GM23338 (cell line): ENCODE measurements around the gene PRAMEF17. TPM values are rescaled to one million over a fixed set of nuclear protein-coding genes. Genes with fewer than 3 reads are reported as not detected.

ENCODE experiments used
- ATAC-seq: fragments of 200-7000 bp; cut with Tn5 transposase; 3 replicates; pipeline ENCODE4 v1.9.1; 2020
- DNase-seq: peaks from one replicate; pipeline ENCODE4 v3.0.0-alpha.2; 2015; ENCODE audit warnings: low spot score
- H2AFZ ChIP-seq: fragments of 200-600 bp; sonication (generic); 2 replicates; pipeline ENCODE4 v1.8.0; 2016; ENCODE audit warnings: antibody characterized with exemption, mild to moderate bottlenecking, moderate library complexity
- H3F3A ChIP-seq: fragments of 200-600 bp; sonication (generic); replicated peaks from 2 replicates; pipeline ENCODE4 v1.8.0; 2017; ENCODE audit warnings: antibody characterized with exemption, mixed run types, low read depth
- H3K27ac ChIP-seq: fragments of 200-600 bp; sonication (generic); 2 replicates; pipeline ENCODE4 v1.6.1; 2016; ENCODE audit warnings: low read depth
- H3K27me3 ChIP-seq: fragments of 200-600 bp; sonication (generic); 2 replicates; pipeline ENCODE4 v1.8.0; 2016; ENCODE audit warnings: mild to moderate bottlenecking, mixed run types, moderate library complexity; ENCODE audit not compliant: insufficient read depth
- H3K36me3 ChIP-seq: fragments of 200-600 bp; sonication (generic); 2 replicates; pipeline ENCODE4 v1.8.0; 2016; ENCODE audit warnings: mild to moderate bottlenecking; ENCODE audit not compliant: insufficient read depth
- H3K4me1 ChIP-seq: fragments of 200-600 bp; sonication (generic); 2 replicates; pipeline ENCODE4 v1.8.0; 2016; ENCODE audit warnings: mild to moderate bottlenecking, moderate library complexity; ENCODE audit not compliant: insufficient read depth
- H3K4me2 ChIP-seq: fragments of 200-600 bp; sonication (generic); 2 replicates; pipeline ENCODE4 v1.7.1; 2017; ENCODE audit warnings: mixed run types
- H3K4me3 ChIP-seq: fragments of 200-600 bp; sonication (generic); 2 replicates; pipeline ENCODE4 v1.6.1; 2016; ENCODE audit warnings: mixed run types
- H3K79me2 ChIP-seq: fragments of 200-600 bp; sonication (generic); replicated peaks from 2 replicates; pipeline ENCODE4 v1.8.0; 2017; ENCODE audit warnings: mild to moderate bottlenecking; ENCODE audit not compliant: insufficient read depth
- H3K9me2 ChIP-seq: fragments of 200-600 bp; sonication (generic); 2 replicates; pipeline ENCODE4 v1.8.0; 2017; ENCODE audit not compliant: insufficient read depth
- H4K20me1 ChIP-seq: fragments of 200-600 bp; sonication (generic); replicated peaks from 2 replicates; pipeline ENCODE4 v1.8.0; 2017; ENCODE audit warnings: mild to moderate bottlenecking; ENCODE audit not compliant: insufficient read depth
- H3K27ac Mint-ChIP-seq: 2 replicates; pipeline ENCODE4 v1.8.0; 2020; ENCODE audit warnings: inconsistent platforms, mild to moderate bottlenecking, moderate library complexity, mixed read lengths
- H3K27me3 Mint-ChIP-seq: 3 replicates; pipeline ENCODE4 v1.8.0; 2022; ENCODE audit warnings: low read depth, mild to moderate bottlenecking, moderate library complexity, mixed read lengths, inconsistent platforms; ENCODE audit not compliant: insufficient read depth, poor library complexity
- H3K36me3 Mint-ChIP-seq: 3 replicates; pipeline ENCODE4 v1.8.0; 2021; ENCODE audit warnings: low read depth, mild to moderate bottlenecking, inconsistent platforms, moderate library complexity, mixed read lengths
- H3K4me1 Mint-ChIP-seq: 3 replicates; pipeline ENCODE4 v1.8.0; 2020; ENCODE audit warnings: mild to moderate bottlenecking, inconsistent platforms, mixed read lengths
- H3K4me3 Mint-ChIP-seq: 3 replicates; pipeline ENCODE4 v1.8.0; 2021; ENCODE audit warnings: moderate library complexity, mild to moderate bottlenecking, inconsistent platforms, mixed read lengths
- H3K9me3 Mint-ChIP-seq: 3 replicates; pipeline ENCODE4 v1.8.0; 2020; ENCODE audit warnings: moderate library complexity, mild to moderate bottlenecking, inconsistent platforms, mixed read lengths
- CREB1 ChIP-seq: fragments of 250-450 bp; sonication (Bioruptor Pico); IDR thresholded peaks from 2 replicates; pipeline ENCODE4 v1.5.0; 2020; ENCODE audit warnings: low read depth, mild to moderate bottlenecking, moderate library complexity
- EZH2 ChIP-seq: fragments of 200-600 bp; sonication (generic); IDR thresholded peaks from one replicate; pipeline ENCODE4 v1.8.0; 2017; ENCODE audit warnings: antibody characterized with exemption, mild to moderate bottlenecking, low read depth; ENCODE audit not compliant: unreplicated experiment
- EZH2phosphoT487 ChIP-seq: fragments of 200-600 bp; sonication (generic); IDR thresholded peaks from one replicate; pipeline ENCODE4 v1.8.1; 2018; ENCODE audit warnings: antibody characterized with exemption; ENCODE audit not compliant: unreplicated experiment
- JUNB ChIP-seq: IDR thresholded peaks from one replicate; pipeline ENCODE4 v1.6.1; 2016; ENCODE audit warnings: antibody characterized with exemption; ENCODE audit not compliant: unreplicated experiment
- NANOG ChIP-seq: IDR thresholded peaks from 2 replicates; pipeline ENCODE4 v1.6.1; 2016; ENCODE audit warnings: antibody characterized with exemption, borderline replicate concordance
- POLR2AphosphoS5 ChIP-seq: IDR thresholded peaks from 2 replicates; pipeline ENCODE4 v1.6.1; 2016; ENCODE audit warnings: antibody characterized with exemption, low read depth
- STAT1 ChIP-seq: IDR thresholded peaks from one replicate; pipeline ENCODE4 v1.6.1; 2016; ENCODE audit warnings: antibody characterized with exemption; ENCODE audit not compliant: unreplicated experiment
- ZNF114 ChIP-seq: fragments of 250-450 bp; sonication (Bioruptor Pico); IDR thresholded peaks from 2 replicates; pipeline ENCODE4 v1.5.0; 2020; ENCODE audit warnings: mild to moderate bottlenecking, moderate library complexity
- ZNF331 ChIP-seq: fragments of 250-450 bp; sonication (Bioruptor Pico); IDR thresholded peaks from 2 replicates; pipeline ENCODE4 v1.5.0; 2020; ENCODE audit warnings: low read depth, mild to moderate bottlenecking, moderate library complexity
- polyA plus RNA-seq: library from polyadenylated mRNA; unstranded; fragments of >200 nt; fragmentation: Nextera tagmentation; extraction: Ambion mirVana; gene quantifications from 2 replicates; pipeline ENCODE4 v1.2.1, GENCODE V29; 2016
- total RNA-seq: library from RNA; depleted of rRNA; stranded (reverse); fragments of >200 nt; shearing (Covaris generic); gene quantifications from 2 replicates; pipeline ENCODE4 v1.2.3, GENCODE V29; 2014
- TF ChIP-seq, protein P1 (sequence below): fragments of 250-450 bp; sonication (Bioruptor Pico); IDR thresholded peaks from 2 replicates; pipeline ENCODE4 v1.5.0; 2020; ENCODE audit warnings: mild to moderate bottlenecking, moderate library complexity
- TF ChIP-seq, protein P2 (sequence below): IDR thresholded peaks from 2 replicates; pipeline ENCODE4 v1.6.1; 2016; ENCODE audit warnings: antibody characterized with exemption
- TF ChIP-seq, protein P3 (sequence below), 2 experiments: fragments of 200-600 bp in 1 of 2; sonication (generic) in 1 of 2; conservative IDR thresholded peaks; 2 replicates each; pipeline versions ENCODE4 v1.5.1 to v1.6.1; 2016 to 2017; ENCODE audit warnings: antibody characterized with exemption in 2 of 2, low read depth in 2 of 2, mild to moderate bottlenecking in 2 of 2, moderate library complexity in 1 of 2
- TF ChIP-seq, protein P4 (sequence below): IDR thresholded peaks from one replicate; pipeline ENCODE4 v1.6.1; 2018; ENCODE audit warnings: antibody characterized with exemption; ENCODE audit not compliant: unreplicated experiment

Gene PRAMEF17
- total and polyA plus RNA-seq, 2 experiments from 2014 or later, result not detected

DNA sequence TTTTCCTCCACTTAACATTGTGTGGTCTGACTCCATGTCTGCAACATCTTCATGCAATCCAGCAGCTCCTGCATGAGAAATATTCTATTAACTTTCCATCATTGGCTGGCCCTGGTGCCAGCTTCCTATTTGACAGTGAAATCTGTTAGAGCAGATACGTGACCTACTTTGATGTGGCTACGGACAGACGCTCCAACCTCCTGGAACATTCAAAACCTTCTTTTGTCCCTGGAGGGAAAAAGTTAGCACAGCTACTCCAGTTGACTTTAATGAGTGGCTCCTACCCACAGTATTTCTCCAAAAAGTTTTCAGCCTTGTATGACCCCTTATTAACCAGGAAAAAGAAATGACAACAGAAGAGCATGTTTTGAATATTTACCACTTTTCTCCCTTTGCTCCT is 42.8 kb downstream of the PRAMEF17 start:
- H3F3A ChIP-seq, result no peaks in the 10 kb centered on the region
- no peak overlapping the region for H3K4me2 ChIP-seq
- H3K79me2 ChIP-seq, result no peaks in the 10 kb centered on the region
- Mint-ChIP-seq H3K36me3 (peaks cover 37% of the 10 kb centered on the region), H3K27me3 (peaks cover 3% of the 10 kb centered on the region), H3K4me1 (no peaks in the 10 kb centered on the region), H3K9me3 (peaks cover 97% of the 10 kb centered on the region), H3K27ac (no peak overlapping the region), H3K4me3 (no peak overlapping the region)
- no peak overlapping the region for H2AFZ ChIP-seq
- no peak for DNase-seq
- no peaks in the 10 kb centered on the region for H4K20me1 ChIP-seq
- no peak for TF ChIP-seq CREB1
- TF ChIP-seq EZH2, result no peak
- TF ChIP-seq, protein P1, sequence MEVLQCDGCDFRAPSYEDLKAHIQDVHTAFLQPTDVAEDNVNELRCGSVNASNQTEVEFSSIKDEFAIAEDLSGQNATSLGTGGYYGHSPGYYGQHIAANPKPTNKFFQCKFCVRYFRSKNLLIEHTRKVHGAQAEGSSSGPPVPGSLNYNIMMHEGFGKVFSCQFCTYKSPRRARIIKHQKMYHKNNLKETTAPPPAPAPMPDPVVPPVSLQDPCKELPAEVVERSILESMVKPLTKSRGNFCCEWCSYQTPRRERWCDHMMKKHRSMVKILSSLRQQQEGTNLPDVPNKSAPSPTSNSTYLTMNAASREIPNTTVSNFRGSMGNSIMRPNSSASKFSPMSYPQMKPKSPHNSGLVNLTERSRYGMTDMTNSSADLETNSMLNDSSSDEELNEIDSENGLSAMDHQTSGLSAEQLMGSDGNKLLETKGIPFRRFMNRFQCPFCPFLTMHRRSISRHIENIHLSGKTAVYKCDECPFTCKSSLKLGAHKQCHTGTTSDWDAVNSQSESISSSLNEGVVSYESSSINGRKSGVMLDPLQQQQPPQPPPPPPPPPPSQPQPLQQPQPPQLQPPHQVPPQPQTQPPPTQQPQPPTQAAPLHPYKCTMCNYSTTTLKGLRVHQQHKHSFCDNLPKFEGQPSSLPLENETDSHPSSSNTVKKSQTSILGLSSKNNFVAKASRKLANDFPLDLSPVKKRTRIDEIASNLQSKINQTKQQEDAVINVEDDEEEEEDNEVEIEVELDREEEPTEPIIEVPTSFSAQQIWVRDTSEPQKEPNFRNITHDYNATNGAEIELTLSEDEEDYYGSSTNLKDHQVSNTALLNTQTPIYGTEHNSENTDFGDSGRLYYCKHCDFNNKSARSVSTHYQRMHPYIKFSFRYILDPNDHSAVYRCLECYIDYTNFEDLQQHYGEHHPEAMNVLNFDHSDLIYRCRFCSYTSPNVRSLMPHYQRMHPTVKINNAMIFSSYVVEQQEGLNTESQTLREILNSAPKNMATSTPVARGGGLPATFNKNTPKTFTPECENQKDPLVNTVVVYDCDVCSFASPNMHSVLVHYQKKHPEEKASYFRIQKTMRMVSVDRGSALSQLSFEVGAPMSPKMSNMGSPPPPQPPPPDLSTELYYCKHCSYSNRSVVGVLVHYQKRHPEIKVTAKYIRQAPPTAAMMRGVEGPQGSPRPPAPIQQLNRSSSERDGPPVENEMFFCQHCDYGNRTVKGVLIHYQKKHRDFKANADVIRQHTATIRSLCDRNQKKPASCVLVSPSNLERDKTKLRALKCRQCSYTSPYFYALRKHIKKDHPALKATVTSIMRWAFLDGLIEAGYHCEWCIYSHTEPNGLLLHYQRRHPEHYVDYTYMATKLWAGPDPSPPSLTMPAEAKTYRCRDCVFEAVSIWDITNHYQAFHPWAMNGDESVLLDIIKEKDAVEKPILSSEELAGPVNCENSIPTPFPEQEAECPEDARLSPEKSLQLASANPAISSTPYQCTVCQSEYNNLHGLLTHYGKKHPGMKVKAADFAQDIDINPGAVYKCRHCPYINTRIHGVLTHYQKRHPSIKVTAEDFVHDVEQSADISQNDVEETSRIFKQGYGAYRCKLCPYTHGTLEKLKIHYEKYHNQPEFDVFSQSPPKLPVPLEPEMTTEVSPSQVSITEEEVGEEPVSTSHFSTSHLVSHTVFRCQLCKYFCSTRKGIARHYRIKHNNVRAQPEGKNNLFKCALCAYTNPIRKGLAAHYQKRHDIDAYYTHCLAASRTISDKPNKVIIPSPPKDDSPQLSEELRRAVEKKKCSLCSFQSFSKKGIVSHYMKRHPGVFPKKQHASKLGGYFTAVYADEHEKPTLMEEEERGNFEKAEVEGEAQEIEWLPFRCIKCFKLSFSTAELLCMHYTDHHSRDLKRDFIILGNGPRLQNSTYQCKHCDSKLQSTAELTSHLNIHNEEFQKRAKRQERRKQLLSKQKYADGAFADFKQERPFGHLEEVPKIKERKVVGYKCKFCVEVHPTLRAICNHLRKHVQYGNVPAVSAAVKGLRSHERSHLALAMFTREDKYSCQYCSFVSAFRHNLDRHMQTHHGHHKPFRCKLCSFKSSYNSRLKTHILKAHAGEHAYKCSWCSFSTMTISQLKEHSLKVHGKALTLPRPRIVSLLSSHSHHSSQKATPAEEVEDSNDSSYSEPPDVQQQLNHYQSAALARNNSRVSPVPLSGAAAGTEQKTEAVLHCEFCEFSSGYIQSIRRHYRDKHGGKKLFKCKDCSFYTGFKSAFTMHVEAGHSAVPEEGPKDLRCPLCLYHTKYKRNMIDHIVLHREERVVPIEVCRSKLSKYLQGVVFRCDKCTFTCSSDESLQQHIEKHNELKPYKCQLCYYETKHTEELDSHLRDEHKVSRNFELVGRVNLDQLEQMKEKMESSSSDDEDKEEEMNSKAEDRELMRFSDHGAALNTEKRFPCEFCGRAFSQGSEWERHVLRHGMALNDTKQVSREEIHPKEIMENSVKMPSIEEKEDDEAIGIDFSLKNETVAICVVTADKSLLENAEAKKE, result no peak
- no peak for TF ChIP-seq ZNF114 (CRISPR knock-in tag)
- TF ChIP-seq, protein P2, sequence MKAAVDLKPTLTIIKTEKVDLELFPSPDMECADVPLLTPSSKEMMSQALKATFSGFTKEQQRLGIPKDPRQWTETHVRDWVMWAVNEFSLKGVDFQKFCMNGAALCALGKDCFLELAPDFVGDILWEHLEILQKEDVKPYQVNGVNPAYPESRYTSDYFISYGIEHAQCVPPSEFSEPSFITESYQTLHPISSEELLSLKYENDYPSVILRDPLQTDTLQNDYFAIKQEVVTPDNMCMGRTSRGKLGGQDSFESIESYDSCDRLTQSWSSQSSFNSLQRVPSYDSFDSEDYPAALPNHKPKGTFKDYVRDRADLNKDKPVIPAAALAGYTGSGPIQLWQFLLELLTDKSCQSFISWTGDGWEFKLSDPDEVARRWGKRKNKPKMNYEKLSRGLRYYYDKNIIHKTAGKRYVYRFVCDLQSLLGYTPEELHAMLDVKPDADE, result no peak
- TF ChIP-seq EZH2phosphoT487, result no peak
- TF ChIP-seq, protein P3, sequence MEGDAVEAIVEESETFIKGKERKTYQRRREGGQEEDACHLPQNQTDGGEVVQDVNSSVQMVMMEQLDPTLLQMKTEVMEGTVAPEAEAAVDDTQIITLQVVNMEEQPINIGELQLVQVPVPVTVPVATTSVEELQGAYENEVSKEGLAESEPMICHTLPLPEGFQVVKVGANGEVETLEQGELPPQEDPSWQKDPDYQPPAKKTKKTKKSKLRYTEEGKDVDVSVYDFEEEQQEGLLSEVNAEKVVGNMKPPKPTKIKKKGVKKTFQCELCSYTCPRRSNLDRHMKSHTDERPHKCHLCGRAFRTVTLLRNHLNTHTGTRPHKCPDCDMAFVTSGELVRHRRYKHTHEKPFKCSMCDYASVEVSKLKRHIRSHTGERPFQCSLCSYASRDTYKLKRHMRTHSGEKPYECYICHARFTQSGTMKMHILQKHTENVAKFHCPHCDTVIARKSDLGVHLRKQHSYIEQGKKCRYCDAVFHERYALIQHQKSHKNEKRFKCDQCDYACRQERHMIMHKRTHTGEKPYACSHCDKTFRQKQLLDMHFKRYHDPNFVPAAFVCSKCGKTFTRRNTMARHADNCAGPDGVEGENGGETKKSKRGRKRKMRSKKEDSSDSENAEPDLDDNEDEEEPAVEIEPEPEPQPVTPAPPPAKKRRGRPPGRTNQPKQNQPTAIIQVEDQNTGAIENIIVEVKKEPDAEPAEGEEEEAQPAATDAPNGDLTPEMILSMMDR (conservative IDR thresholded peaks at IDR 0.05; ENCODE audit: low read depth in 2 of 2), result no peak
- TF ChIP-seq STAT1, result no peak
- no peak for TF ChIP-seq NANOG
- no peak for TF ChIP-seq JUNB
- no peak for TF ChIP-seq POLR2AphosphoS5
- TF ChIP-seq ZNF331 (CRISPR knock-in tag), result no peak
- TF ChIP-seq, protein P4, sequence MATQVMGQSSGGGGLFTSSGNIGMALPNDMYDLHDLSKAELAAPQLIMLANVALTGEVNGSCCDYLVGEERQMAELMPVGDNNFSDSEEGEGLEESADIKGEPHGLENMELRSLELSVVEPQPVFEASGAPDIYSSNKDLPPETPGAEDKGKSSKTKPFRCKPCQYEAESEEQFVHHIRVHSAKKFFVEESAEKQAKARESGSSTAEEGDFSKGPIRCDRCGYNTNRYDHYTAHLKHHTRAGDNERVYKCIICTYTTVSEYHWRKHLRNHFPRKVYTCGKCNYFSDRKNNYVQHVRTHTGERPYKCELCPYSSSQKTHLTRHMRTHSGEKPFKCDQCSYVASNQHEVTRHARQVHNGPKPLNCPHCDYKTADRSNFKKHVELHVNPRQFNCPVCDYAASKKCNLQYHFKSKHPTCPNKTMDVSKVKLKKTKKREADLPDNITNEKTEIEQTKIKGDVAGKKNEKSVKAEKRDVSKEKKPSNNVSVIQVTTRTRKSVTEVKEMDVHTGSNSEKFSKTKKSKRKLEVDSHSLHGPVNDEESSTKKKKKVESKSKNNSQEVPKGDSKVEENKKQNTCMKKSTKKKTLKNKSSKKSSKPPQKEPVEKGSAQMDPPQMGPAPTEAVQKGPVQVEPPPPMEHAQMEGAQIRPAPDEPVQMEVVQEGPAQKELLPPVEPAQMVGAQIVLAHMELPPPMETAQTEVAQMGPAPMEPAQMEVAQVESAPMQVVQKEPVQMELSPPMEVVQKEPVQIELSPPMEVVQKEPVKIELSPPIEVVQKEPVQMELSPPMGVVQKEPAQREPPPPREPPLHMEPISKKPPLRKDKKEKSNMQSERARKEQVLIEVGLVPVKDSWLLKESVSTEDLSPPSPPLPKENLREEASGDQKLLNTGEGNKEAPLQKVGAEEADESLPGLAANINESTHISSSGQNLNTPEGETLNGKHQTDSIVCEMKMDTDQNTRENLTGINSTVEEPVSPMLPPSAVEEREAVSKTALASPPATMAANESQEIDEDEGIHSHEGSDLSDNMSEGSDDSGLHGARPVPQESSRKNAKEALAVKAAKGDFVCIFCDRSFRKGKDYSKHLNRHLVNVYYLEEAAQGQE, result no peak
- no peak overlapping the region for H3K4me3 ChIP-seq
- H3K9me2 ChIP-seq, result no peaks in the 10 kb centered on the region
- no peaks in the 10 kb centered on the region for H3K27me3 ChIP-seq
- no peaks in the 10 kb centered on the region for H3K36me3 ChIP-seq
- no peak overlapping the region for H3K27ac ChIP-seq
- no peak for ATAC-seq
- no peaks in the 10 kb centered on the region for H3K4me1 ChIP-seq
